Transverse colon (tissue), 4 donors: ENCODE measurements around the gene SUGCT. TPM values are rescaled to one million over a fixed set of nuclear protein-coding genes. Genes with fewer than 3 reads are reported as not detected.

Source experiments
- DNase-seq: peaks from one replicate; pipeline ENCODE4 v3.0.0-alpha.2; 2019
- H3K27ac ChIP-seq, 4 donors: fragments of 200-600 bp; sonication (generic); 2 replicates each; pipeline ENCODE4 v1.5.1; 2016 to 2018; ENCODE audit warnings: inconsistent platforms in 4 of 4
- H3K27me3 ChIP-seq: fragments of 200-600 bp; sonication (generic); 2 replicates; pipeline ENCODE4 v1.5.1; 2017; ENCODE audit warnings: inconsistent platforms
- H3K36me3 ChIP-seq, 4 donors: fragments of 200-600 bp; sonication (generic); 2 replicates each; pipeline ENCODE4 v1.5.1; 2017 to 2019; ENCODE audit warnings: inconsistent platforms in 4 of 4
- H3K4me1 ChIP-seq, 4 donors: fragments of 200-600 bp; sonication (generic); 2 replicates each; pipeline ENCODE4 v1.5.1; 2017 to 2020; ENCODE audit warnings: inconsistent platforms in 4 of 4
- H3K4me3 ChIP-seq, 4 donors: fragments of 200-600 bp; sonication (generic); 1 replicate in 1 of 4; 2 replicates in 3 of 4; pipeline versions ENCODE4 v1.5.1 to v1.6.1; 2017 to 2019; ENCODE audit warnings: inconsistent platforms in 4 of 4
- H3K9me3 ChIP-seq, 2 donors: fragments of 200-600 bp; sonication (generic); 2 replicates each; pipeline ENCODE4 v1.5.1; 2017 to 2019; ENCODE audit warnings: inconsistent platforms in 2 of 2
- EP300 ChIP-seq: sonication (generic); formaldehyde crosslinking; IDR thresholded peaks from one replicate; pipeline ENCODE4 v1.6.1; 2017; ENCODE audit warnings: antibody characterized with exemption, low read depth
- POLR2A ChIP-seq: fragments of 450-650 bp; IDR thresholded peaks from one replicate; pipeline ENCODE4 v1.6.1; 2016; ENCODE audit warnings: antibody characterized with exemption, mild to moderate bottlenecking, moderate library complexity
- POLR2AphosphoS5 ChIP-seq, 3 donors: sonication (generic); formaldehyde crosslinking; IDR thresholded peaks; one replicate each; pipeline ENCODE4 v1.6.1; 2016; ENCODE audit warnings: antibody characterized with exemption in 3 of 3
- WGBS, 2 donors: methylation state at CpG; one replicate each; pipeline ENCODE4 v1.1.5; 2018; ENCODE audit warnings: low coverage in 1 of 2; 5-methylcytosine and 5-hydroxymethylcytosine counted together
- in situ Hi-C, 4 donors: fragments of 200-750 bp; cut with MboI; loops; one replicate each; pipeline versions ENCODE4 v1.15.0 to v1.15.1; 2017; ENCODE audit warnings: low sequenced_read_pairs in 3 of 4, low pct_ligation_motif_present in 1 of 4, low pct_unique_long_range_greater_than_20kb in 1 of 4
- intact Hi-C: fragments of 100-400 bp; cut with DNase I; formaldehyde crosslinking; loops from one replicate; pipeline ENCODE4 v1.15.1; 2023; ENCODE audit warnings: low total_unique reads
- total RNA-seq, 4 donors: library from RNA; depleted of rRNA; stranded (reverse); fragments of >200 nt; gene quantifications; one replicate each; pipeline ENCODE4 v1.1.0, GENCODE V29; 2016
- TF ChIP-seq, protein P1 (sequence below), 5 experiments: fragments of 200-600 bp in 3 of 5; fragments of 450-650 bp in 2 of 5; sonication (generic) in 3 of 5; IDR thresholded peaks; 1 replicate in 2 of 5; 2 replicates in 3 of 5; pipeline ENCODE4 v1.5.1; 2016 to 2017; ENCODE audit warnings: antibody characterized with exemption in 5 of 5, inconsistent platforms in 3 of 5, mild to moderate bottlenecking in 2 of 5, moderate library complexity in 1 of 5

The SUGCT gene
- total RNA-seq, 4 donors from 2014 or later = 2.6 to 44.5 (median 15.9) TPM

DNA sequence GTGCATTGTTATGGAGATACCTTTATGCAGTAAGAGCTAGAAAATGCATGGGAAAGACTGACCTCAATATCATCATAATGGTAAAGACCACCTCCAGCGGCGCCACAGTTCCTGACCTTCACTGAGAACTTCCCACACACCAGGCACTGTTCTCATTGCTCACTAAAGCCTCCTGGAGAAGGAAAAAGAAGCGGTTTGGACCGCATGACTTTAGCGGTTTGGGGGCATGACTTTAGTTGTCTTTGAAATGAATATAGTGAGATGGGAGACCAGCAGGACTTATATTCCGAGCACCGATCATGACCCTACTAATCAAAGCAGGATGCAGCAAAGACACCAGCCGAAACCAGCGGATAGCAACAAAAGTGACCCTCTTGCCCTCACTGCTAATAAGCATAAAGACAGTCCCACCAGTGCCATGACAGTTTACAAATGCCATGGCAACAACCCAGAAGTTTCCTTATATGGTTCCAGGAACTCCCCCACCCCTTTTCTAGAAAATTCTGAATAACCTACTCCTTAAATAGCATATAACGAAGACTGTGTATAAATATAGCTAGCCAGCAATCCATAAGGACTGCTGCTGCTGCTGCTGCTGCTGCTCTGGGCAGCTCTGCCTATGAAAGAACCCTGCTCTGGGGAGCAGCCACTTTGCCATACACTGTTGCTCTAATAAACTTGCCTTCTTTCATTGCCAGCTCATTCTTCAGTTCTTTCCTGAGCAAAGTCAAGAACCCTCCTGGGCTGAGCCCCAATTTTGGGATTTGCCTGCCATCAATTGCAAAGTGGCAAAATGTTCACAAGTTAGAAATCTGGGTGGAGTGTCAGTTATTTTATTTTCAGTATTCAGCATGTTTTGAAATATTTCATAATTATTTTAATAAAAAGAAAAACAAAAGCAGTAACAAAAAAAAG is 694.1 kb downstream of the SUGCT start:
- H3K36me3 ChIP-seq = no peaks in the 10 kb centered on the region
- 80 to 93% methylated on average over 3 to 10 of the region's 10 CpGs for WGBS, 2 donors
- H3K9me3 ChIP-seq = no peaks in the 10 kb centered on the region
- no peaks in the 10 kb centered on the region for H3K27me3 ChIP-seq
- no peak overlapping the region for H3K27ac ChIP-seq
- H3K4me1 ChIP-seq = peaks cover 0 to 19% (median 11%) of the 10 kb centered on the region in 4 donors
- intact Hi-C loops (no loop called here), in situ Hi-C loops (no loop called here)
- DNase-seq = no peak
- H3K4me3 ChIP-seq = no peak overlapping the region
- TF ChIP-seq EP300 (no peak), POLR2AphosphoS5 (IDR thresholded peaks at IDR 0.05) (no peak), POLR2A (no peak)
- TF ChIP-seq, protein P1, sequence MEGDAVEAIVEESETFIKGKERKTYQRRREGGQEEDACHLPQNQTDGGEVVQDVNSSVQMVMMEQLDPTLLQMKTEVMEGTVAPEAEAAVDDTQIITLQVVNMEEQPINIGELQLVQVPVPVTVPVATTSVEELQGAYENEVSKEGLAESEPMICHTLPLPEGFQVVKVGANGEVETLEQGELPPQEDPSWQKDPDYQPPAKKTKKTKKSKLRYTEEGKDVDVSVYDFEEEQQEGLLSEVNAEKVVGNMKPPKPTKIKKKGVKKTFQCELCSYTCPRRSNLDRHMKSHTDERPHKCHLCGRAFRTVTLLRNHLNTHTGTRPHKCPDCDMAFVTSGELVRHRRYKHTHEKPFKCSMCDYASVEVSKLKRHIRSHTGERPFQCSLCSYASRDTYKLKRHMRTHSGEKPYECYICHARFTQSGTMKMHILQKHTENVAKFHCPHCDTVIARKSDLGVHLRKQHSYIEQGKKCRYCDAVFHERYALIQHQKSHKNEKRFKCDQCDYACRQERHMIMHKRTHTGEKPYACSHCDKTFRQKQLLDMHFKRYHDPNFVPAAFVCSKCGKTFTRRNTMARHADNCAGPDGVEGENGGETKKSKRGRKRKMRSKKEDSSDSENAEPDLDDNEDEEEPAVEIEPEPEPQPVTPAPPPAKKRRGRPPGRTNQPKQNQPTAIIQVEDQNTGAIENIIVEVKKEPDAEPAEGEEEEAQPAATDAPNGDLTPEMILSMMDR (IDR thresholded peaks at IDR 0.05) = no peak

GRCh38 chr7:40833191-40833887 is 698.5 kb downstream of the SUGCT start:
- Histone ChIP-seq H3K9me3 (no peaks in the 10 kb centered on the region), H3K36me3 (no peaks in the 10 kb centered on the region), H3K4me3 (no peak overlapping the region), H3K27me3 (no peaks in the 10 kb centered on the region), H3K4me1 (no peaks in the 10 kb centered on the region), H3K27ac (no peak overlapping the region)
- 62 to 68% methylated on average over 3 of the region's 3 CpGs for WGBS, 2 donors
- TF ChIP-seq, protein P1 (IDR thresholded peaks at IDR 0.05) = no peak
- TF ChIP-seq POLR2A = no peak
- no peak for TF ChIP-seq POLR2AphosphoS5 (IDR thresholded peaks at IDR 0.05)
- no peak for TF ChIP-seq EP300
- in situ Hi-C loops = no loop called here
- intact Hi-C loops = no loop called here
- no peak for DNase-seq

- in situ Hi-C loops (no loop called here), intact Hi-C loops (no loop called here)
- Histone ChIP-seq H3K4me1 (no peaks in the 10 kb centered on the region), H3K4me3 (no peak overlapping the region), H3K9me3 (no peaks in the 10 kb centered on the region), H3K27ac (no peak overlapping the region), H3K36me3 (no peaks in the 10 kb centered on the region), H3K27me3 (no peaks in the 10 kb centered on the region)
- TF ChIP-seq EP300 = no peak
- no peak for DNase-seq
- WGBS, 2 donors = 71 to 73% methylated on average over 1 to 2 of the region's 2 CpGs
Measured at GRCh38 chr7:40833888-40834234, 699.1 kb downstream of the SUGCT start.

DNA sequence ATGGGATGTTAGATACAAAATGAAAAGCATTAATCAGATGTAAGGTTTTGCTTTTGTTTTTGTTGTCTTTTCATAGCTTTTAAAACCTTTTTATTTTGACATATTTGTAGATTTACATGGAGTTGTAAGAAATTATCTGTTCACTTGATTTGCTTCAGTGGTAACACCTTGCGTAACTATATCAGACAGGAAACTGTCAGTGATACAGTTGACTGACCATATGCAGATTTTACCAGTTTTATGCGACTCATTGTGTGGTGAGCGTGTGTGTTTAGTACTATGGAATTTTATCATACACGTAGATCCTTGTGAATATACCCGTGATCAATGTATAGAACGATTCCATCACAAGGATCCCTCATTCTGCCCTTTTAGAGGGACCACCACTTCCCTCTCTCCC is 701.4 kb downstream of the SUGCT start:
- Histone ChIP-seq H3K4me1 (no peaks in the 10 kb centered on the region), H3K27ac (no peak overlapping the region), H3K4me3 (no peak overlapping the region), H3K36me3 (no peaks in the 10 kb centered on the region), H3K27me3 (no peaks in the 10 kb centered on the region), H3K9me3 (peaks cover 0 to 9% of the 10 kb centered on the region in 2 donors)
- TF ChIP-seq POLR2A = no peak
- TF ChIP-seq, protein P1 (IDR thresholded peaks at IDR 0.05) = no peak
- no peak for TF ChIP-seq EP300
- no peak for TF ChIP-seq POLR2AphosphoS5 (IDR thresholded peaks at IDR 0.05)
- no peak for DNase-seq
- in situ Hi-C loops = no loop called here
- WGBS, 2 donors = 52 to 58% methylated on average over 6 of the region's 6 CpGs
- intact Hi-C loops = no loop called here
